ENCODE data around the gene PGAP6. TPM values are rescaled to one million over a fixed set of nuclear protein-coding genes. Genes with fewer than 3 reads are reported as not detected.
"Not testable (repeated sequence)": the region's sequence is repeated elsewhere in the genome, so short reads cannot be mapped to it uniquely, and the experiment has no call there.

Gene PGAP6
- total RNA-seq, 1 donor from 2014 or later = 38.2 TPM

GRCh38 chr16:353404-354290 is 28.1 kb downstream of the PGAP6 start:
- intact Hi-C loops (cut with micrococcal nuclease) = loop anchor here (1.0 to 2.0 kb wide), 6 partner anchors 17 to 300 kb away; partner anchors contain the start of genes FAM234A, LUC7L, MRPL28 and POLR3K

GRCh38 chr16:352547-353403 is 29.0 kb downstream of the PGAP6 start, which contains the start of gene AXIN1:
TSS of gene AXIN1 (minus strand) at chr16:352723. CDS start at chr16:347025, 5,698 bp downstream.
- intact Hi-C loops (cut with micrococcal nuclease) = loop anchor here (1.0 to 2.0 kb wide), 10 partner anchors 18 to 332 kb away; partner anchors contain the start of genes FAM234A, JMJD8, LUC7L and MRPL28

GRCh38 chr16:351804-352520 is 29.8 kb downstream of the PGAP6 start:
- intact Hi-C loops (cut with micrococcal nuclease) = loop anchor here (1.0 to 2.0 kb wide), 5 partner anchors 29 to 332 kb away; partner anchors contain the start of genes JMJD8, NPRL3 and PGAP6

- intact Hi-C loops (cut with micrococcal nuclease) = no loop called here
These were observed 31.6 kb downstream of the PGAP6 start for GRCh38 chr16:350203-350602.

GRCh38 chr16:349211-349610 is 32.6 kb downstream of the PGAP6 start:
- intact Hi-C loops (cut with micrococcal nuclease) = no loop called here

GRCh38 chr16:348495-348894 is 33.3 kb downstream of the PGAP6 start:
- intact Hi-C loops (cut with micrococcal nuclease) = not testable (repeated sequence)

- intact Hi-C loops (cut with micrococcal nuclease) = no loop called here
These were observed 34.6 kb downstream of the PGAP6 start for GRCh38 chr16:347203-347602.

GRCh38 chr16:346587-346986 is 35.2 kb downstream of the PGAP6 start:
- intact Hi-C loops (cut with micrococcal nuclease) = no loop called here

GRCh38 chr16:345772-346171 is 36.0 kb downstream of the PGAP6 start:
- intact Hi-C loops (cut with micrococcal nuclease) = no loop called here

GRCh38 chr16:342455-343213 is 39.1 kb downstream of the PGAP6 start:
- intact Hi-C loops (cut with micrococcal nuclease) = no loop called here

GRCh38 chr16:341974-342336 is 39.8 kb downstream of the PGAP6 start:
- intact Hi-C loops (cut with micrococcal nuclease) = not testable (repeated sequence)

- intact Hi-C loops (cut with micrococcal nuclease) = not testable (repeated sequence)
These were observed 40.4 kb downstream of the PGAP6 start for GRCh38 chr16:341095-341973.

- intact Hi-C loops (cut with micrococcal nuclease) = no loop called here
These were observed 41.2 kb downstream of the PGAP6 start for GRCh38 chr16:340370-341091.

- intact Hi-C loops (cut with micrococcal nuclease) = no loop called here
These were observed 42.1 kb downstream of the PGAP6 start for GRCh38 chr16:339680-340079.

GRCh38 chr16:337975-338575 is 43.7 kb downstream of the PGAP6 start:
- intact Hi-C loops (cut with micrococcal nuclease) = no loop called here

- intact Hi-C loops (cut with micrococcal nuclease) = no loop called here
These were observed 44.3 kb downstream of the PGAP6 start for GRCh38 chr16:337437-337836.

- intact Hi-C loops (cut with micrococcal nuclease) = no loop called here
These were observed 45.5 kb downstream of the PGAP6 start for GRCh38 chr16:336269-336668.
